NCI-H774 (cell line): Measurements from ENCODE around the gene MLN.

Experiments
- DNase-seq: peaks from one replicate; lab custom pipeline; 2025; lab: John Stamatoyannopoulos, UW

MLN gene

GRCh38 chr6:33813990-33814985 lies 10.5 kb upstream of the MLN start:
- no peak for DNase-seq

GRCh38 chr6:33813246-33813904 lies 9.6 kb upstream of the MLN start:
- DNase-seq, result no peak

- DNase-seq, result no peak
Observed at GRCh38 chr6:33812669-33813068, 8.9 kb upstream of the MLN start.

GRCh38 chr6:33809594-33809993 lies 5.8 kb upstream of the MLN start:
- no peak for DNase-seq

- DNase-seq, result no peak
Observed at GRCh38 chr6:33808641-33809180, 4.9 kb upstream of the MLN start.

GRCh38 chr6:33807606-33808005 lies 3.8 kb upstream of the MLN start:
- no peak for DNase-seq

GRCh38 chr6:33806841-33807240 lies 3.0 kb upstream of the MLN start:
- no peak for DNase-seq

- no peak for DNase-seq
Observed at GRCh38 chr6:33802186-33802958, 1.4 kb downstream of the MLN start.

GRCh38 chr6:33801611-33802010 lies 2.2 kb downstream of the MLN start:
- DNase-seq, result no peak

GRCh38 chr6:33800248-33800969 lies 3.4 kb downstream of the MLN start:
- DNase-seq, result no peak

- DNase-seq, result no peak
Observed at GRCh38 chr6:33799454-33800113, 4.2 kb downstream of the MLN start.

GRCh38 chr6:33798343-33798848 lies 5.4 kb downstream of the MLN start:
- DNase-seq, result no peak

GRCh38 chr6:33797626-33798342 lies 6.0 kb downstream of the MLN start:
- no peak for DNase-seq

GRCh38 chr6:33794910-33795623 lies 8.7 kb downstream of the MLN start:
- no peak for DNase-seq

GRCh38 chr6:33792981-33793380 lies 10.8 kb downstream of the MLN start:
- no peak for DNase-seq

- DNase-seq, result no peak
Observed at GRCh38 chr6:33791620-33792019, 12.2 kb downstream of the MLN start.

- no peak for DNase-seq
Observed at GRCh38 chr6:33790910-33791309, 12.9 kb downstream of the MLN start.

GRCh38 chr6:33790379-33790778 lies 13.4 kb downstream of the MLN start:
- DNase-seq, result no peak

- no peak for DNase-seq
Observed at GRCh38 chr6:33789550-33789895, 14.3 kb downstream of the MLN start.
